WI38 (cell line): Measurements from ENCODE around the gene LTBP3.

Experiments used
- H3K4me3 ChIP-seq: 2 replicates; pipeline ENCODE4 v1.5.1; 2011; ENCODE audit warnings: low read depth, mild to moderate bottlenecking, control low read depth, low read length
- TF ChIP-seq, protein P1 (sequence below): IDR thresholded peaks from 2 replicates; pipeline ENCODE4 v1.5.1; 2012; ENCODE audit warnings: low read depth, mild to moderate bottlenecking, control low read depth, low read length

LTBP3 gene

DNA sequence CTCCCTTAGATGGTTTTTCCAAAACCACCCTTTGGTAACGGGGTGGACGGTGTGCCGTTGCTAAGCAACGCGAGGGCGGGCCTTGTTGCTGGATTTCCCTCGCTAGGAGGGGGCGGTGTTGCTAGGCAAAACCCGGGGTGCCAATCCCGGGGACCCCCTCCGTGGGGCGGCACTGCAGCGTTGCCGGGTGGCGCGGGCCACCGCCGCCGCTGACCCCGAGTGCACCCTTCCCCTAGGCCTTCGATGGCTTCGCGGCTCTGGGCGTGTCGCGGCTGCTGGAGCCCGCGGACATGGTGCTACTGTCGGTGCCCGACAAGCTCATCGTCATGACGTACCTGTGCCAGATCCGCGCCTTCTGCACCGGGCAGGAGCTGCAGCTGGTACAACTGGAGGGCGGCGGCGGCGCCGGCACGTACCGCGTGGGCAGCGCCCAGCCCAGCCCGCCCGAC, 26.6 kb upstream of the LTBP3 start:
- no peak overlapping the region for H3K4me3 ChIP-seq
- TF ChIP-seq, protein P1, sequence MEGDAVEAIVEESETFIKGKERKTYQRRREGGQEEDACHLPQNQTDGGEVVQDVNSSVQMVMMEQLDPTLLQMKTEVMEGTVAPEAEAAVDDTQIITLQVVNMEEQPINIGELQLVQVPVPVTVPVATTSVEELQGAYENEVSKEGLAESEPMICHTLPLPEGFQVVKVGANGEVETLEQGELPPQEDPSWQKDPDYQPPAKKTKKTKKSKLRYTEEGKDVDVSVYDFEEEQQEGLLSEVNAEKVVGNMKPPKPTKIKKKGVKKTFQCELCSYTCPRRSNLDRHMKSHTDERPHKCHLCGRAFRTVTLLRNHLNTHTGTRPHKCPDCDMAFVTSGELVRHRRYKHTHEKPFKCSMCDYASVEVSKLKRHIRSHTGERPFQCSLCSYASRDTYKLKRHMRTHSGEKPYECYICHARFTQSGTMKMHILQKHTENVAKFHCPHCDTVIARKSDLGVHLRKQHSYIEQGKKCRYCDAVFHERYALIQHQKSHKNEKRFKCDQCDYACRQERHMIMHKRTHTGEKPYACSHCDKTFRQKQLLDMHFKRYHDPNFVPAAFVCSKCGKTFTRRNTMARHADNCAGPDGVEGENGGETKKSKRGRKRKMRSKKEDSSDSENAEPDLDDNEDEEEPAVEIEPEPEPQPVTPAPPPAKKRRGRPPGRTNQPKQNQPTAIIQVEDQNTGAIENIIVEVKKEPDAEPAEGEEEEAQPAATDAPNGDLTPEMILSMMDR = no peak

DNA sequence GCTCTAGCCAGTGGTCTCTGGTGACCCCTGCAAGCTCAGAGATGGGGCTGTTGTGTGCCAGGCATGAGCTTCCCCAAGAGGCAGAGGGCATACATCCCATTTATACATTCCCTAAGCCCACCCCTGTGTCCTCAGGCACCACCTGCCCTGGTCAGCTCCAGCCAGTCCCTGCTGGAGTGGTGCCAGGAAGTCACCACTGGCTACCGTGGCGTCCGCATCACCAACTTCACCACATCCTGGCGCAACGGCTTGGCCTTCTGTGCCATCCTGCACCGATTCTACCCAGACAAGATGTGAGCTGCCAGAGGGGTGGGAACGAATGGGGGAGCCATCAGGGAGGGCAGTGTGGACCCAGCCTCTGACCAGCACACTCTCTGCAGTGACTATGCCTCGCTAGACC, 25.9 kb upstream of the LTBP3 start:
- no peak overlapping the region for H3K4me3 ChIP-seq
- TF ChIP-seq, protein P1 = no peak

GRCh38 chr11:65583589-65583988, 25.4 kb upstream of the LTBP3 start:
- TF ChIP-seq, protein P1 = no peak
- H3K4me3 ChIP-seq = no peak overlapping the region

DNA sequence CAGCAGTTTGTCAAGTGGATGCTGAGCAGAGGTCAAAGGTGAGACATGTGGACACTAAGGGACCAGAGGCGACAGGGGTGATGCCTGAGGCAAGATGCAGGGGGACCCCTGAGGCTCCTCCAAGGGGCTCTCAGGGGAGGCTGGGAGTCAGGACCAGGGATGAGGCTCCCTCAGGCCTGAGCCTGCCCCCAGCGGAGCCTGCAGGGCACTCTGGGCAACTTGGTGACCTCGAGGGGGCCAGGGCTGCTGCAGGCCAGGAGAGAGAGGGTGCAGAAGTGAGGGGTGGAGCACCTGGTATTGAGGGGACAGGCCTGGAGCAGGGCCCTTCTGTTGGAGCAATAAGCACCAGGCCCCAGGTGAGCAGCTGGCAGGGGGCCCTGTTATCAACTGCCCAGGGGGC, 23.8 kb upstream of the LTBP3 start:
- TF ChIP-seq, protein P1 = no peak

DNA sequence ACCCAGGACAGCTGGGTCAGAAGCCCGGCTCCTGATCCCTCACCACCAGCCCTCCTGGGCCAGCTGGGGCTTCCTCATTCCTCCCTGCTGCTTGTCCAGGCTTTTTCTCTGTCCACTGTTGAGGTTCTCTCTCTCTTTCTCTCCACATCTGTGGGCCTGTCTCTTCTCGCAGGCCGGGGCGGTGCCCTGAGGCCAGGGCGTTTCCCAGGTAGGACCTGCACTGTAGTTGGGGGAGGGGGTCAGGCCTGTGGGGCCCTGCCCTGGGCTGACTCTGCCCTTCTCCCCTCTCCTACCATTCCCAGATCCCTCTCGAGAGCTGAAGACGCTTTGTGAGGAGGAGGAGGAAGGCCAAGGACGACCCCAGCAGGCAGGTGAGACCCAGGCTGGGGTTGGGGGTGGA, 22.6 kb upstream of the LTBP3 start:
- no peak overlapping the region for H3K4me3 ChIP-seq
- TF ChIP-seq, protein P1 = no peak

More for the DNA sequence above, 23.8 kb upstream of the LTBP3 start:
- no peak overlapping the region for H3K4me3 ChIP-seq

DNA sequence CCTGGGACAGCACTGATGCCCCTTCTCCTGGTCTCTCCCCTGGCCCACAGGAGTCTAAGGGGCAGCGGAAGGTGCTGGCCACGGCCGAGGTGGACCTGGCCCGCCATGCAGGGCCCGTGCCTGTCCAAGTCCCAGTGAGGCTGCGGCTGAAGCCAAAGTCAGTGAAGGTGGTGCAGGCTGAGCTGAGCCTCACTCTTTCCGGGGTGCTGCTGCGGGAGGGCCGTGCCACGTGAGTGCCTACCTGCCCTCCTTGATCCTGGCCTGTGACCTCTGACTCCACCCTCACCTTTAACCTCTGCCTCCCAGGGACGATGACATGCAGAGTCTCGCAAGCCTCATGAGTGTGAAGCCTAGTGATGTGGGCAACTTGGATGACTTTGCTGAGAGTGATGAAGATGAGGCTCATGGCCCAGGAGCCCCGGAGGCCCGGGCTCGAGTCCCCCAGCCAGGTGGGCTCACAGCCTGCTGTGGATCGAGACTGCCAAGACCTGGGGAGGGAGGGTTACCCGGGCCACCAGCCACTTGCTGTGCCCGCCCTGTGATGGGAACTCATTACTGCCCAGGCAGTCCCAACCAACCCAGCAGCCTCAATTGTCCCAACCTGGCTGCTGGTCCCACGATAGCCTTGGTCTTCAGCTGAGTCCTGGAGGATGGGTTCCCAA, 22.0 kb upstream of the LTBP3 start:
- no peak overlapping the region for H3K4me3 ChIP-seq
- TF ChIP-seq, protein P1 = no peak

DNA sequence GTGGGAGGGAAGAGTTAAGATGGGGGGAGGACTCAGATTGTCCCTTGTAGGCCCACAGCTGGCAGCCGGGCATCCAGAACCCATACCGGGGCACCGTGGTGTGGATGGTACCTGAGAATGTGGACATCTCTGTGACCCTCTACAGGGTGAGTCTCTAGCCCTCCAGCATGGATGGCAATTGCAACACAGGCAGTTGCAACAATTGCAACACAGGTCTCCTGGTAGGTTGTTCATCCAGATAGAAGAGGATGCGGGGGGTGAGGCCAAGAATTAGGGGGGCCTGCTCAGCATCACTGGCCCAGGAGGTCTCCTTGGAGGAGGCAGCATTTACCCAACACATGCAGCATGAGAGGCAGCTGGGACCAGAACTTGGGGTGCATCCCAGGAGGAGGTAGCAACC, 21.1 kb upstream of the LTBP3 start:
- H3K4me3 ChIP-seq = no peak overlapping the region
- TF ChIP-seq, protein P1 = no peak
